ENCODE results near the gene BRIX1. TPM values are rescaled to one million over a fixed set of nuclear protein-coding genes. Genes with fewer than 3 reads are reported as not detected.
"Not testable (repeated sequence)": the region's sequence is repeated elsewhere in the genome, so short reads cannot be mapped to it uniquely, and the experiment has no call there.

Gene BRIX1
- total RNA-seq, 1 donor from 2014 or later: 43.2 TPM

GRCh38 chr5:34913072-34913471 lies 2.4 kb upstream of the BRIX1 start:
- no peak overlapping the region for H3K27ac Mint-ChIP-seq (ENCODE audit: unreplicated experiment)
- no peaks in the 10 kb centered on the region for H3K9me3 Mint-ChIP-seq
- no peak for DNase-seq (ENCODE audit: low read depth, low spot score)
- peaks cover 29% of the 10 kb centered on the region for H3K4me1 Mint-ChIP-seq
- no peak overlapping the region for H3K4me3 Mint-ChIP-seq
- peaks cover 6% of the 10 kb centered on the region for H3K36me3 Mint-ChIP-seq (ENCODE audit: low read depth)
- H3K27me3 Mint-ChIP-seq (ENCODE audit: low read depth): no peaks in the 10 kb centered on the region
- TF ChIP-seq CTCF (conservative IDR thresholded peaks at IDR 0.05): no peak

DNA sequence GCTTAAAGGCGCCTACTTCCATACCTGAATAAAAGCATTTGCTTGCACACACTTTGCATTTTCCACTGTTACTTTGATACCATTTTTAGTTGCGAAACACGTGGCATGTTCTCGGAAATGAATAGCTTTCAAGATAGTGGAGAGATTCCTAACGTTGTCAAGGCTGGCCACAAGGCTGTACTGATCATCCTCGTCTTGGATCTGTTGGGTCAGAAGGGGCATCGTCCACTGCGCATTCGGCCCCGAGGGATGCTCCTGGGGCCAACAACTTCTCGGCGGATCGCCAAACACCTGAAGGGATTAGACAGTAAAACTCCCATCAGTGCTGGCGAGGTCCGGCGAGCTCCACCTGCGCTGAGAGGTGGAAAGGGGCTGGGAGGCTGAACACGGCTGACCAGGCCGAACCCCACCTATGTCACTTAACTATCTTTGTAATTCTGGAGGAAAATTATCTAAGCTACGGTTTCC lies 806 bp upstream of the BRIX1 start:
- DNase-seq (ENCODE audit: low read depth, low spot score): no peak

GRCh38 chr5:34915856-34916192 lies 313 bp downstream of the BRIX1 start:
- DNase-seq (ENCODE audit: low read depth, low spot score): no peak
- Mint-ChIP-seq H3K27ac (ENCODE audit: unreplicated experiment) (no peak overlapping the region), H3K27me3 (ENCODE audit: low read depth) (no peaks in the 10 kb centered on the region), H3K36me3 (ENCODE audit: low read depth) (peaks cover 3% of the 10 kb centered on the region), H3K4me3 (no peak overlapping the region), H3K4me1 (peaks cover 29% of the 10 kb centered on the region), H3K9me3 (no peaks in the 10 kb centered on the region)
- no peak for TF ChIP-seq CTCF (conservative IDR thresholded peaks at IDR 0.05)

More for the DNA sequence above, 806 bp upstream of the BRIX1 start:
- no peak for TF ChIP-seq CTCF (conservative IDR thresholded peaks at IDR 0.05)
- peaks cover 29% of the 10 kb centered on the region for H3K4me1 Mint-ChIP-seq
- H3K36me3 Mint-ChIP-seq (ENCODE audit: low read depth): peaks cover 3% of the 10 kb centered on the region
- H3K27ac Mint-ChIP-seq (ENCODE audit: unreplicated experiment): no peak overlapping the region
- H3K27me3 Mint-ChIP-seq (ENCODE audit: low read depth): no peaks in the 10 kb centered on the region
- no peak overlapping the region for H3K4me3 Mint-ChIP-seq
- no peaks in the 10 kb centered on the region for H3K9me3 Mint-ChIP-seq

DNA sequence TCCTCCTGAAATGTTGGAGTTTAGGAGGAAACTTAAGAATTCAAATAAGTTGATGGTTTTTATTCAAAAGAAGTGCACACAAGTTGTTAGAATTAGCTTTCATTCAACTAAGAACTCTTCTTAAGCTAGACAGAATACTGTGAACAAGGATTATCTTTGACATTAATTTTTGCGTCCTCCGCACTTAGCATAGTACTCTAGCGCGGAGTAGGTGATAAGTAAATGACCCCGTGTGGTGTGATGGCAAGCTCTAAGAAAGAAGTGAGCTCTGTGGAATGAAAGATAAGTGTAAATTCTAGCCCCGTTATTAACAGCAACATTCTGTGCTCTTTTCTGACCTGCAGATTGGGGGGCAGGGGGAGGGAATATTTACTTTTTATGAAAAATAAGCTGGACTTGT lies 1.0 kb downstream of the BRIX1 start:
- Mint-ChIP-seq H3K27ac (ENCODE audit: unreplicated experiment) (peak overlapping the region; percentile 72), H3K4me1 (peaks cover 29% of the 10 kb centered on the region), H3K36me3 (ENCODE audit: low read depth) (peaks cover 6% of the 10 kb centered on the region), H3K4me3 (no peak overlapping the region), H3K27me3 (ENCODE audit: low read depth) (no peaks in the 10 kb centered on the region), H3K9me3 (no peaks in the 10 kb centered on the region)
- no peak for DNase-seq (ENCODE audit: low read depth, low spot score)
- no peak for TF ChIP-seq CTCF (conservative IDR thresholded peaks at IDR 0.05)

GRCh38 chr5:34918025-34918424 lies 2.5 kb downstream of the BRIX1 start:
- Mint-ChIP-seq H3K4me3 (no peak overlapping the region), H3K36me3 (ENCODE audit: low read depth) (peaks cover 6% of the 10 kb centered on the region), H3K27me3 (ENCODE audit: low read depth) (no peaks in the 10 kb centered on the region), H3K9me3 (no peaks in the 10 kb centered on the region), H3K27ac (ENCODE audit: unreplicated experiment) (no peak overlapping the region), H3K4me1 (peaks cover 29% of the 10 kb centered on the region)
- no peak for TF ChIP-seq CTCF (conservative IDR thresholded peaks at IDR 0.05)
- no peak for DNase-seq (ENCODE audit: low read depth, low spot score)

GRCh38 chr5:34919077-34919476 lies 3.6 kb downstream of the BRIX1 start:
- peaks cover 23% of the 10 kb centered on the region for H3K4me1 Mint-ChIP-seq
- no peak overlapping the region for H3K4me3 Mint-ChIP-seq
- H3K27ac Mint-ChIP-seq (ENCODE audit: unreplicated experiment): no peak overlapping the region
- no peaks in the 10 kb centered on the region for H3K9me3 Mint-ChIP-seq
- H3K36me3 Mint-ChIP-seq (ENCODE audit: low read depth): peaks cover 9% of the 10 kb centered on the region
- TF ChIP-seq CTCF (conservative IDR thresholded peaks at IDR 0.05): peak; percentile 39
- DNase-seq (ENCODE audit: low read depth, low spot score): no peak
- H3K27me3 Mint-ChIP-seq (ENCODE audit: low read depth): no peaks in the 10 kb centered on the region

DNA sequence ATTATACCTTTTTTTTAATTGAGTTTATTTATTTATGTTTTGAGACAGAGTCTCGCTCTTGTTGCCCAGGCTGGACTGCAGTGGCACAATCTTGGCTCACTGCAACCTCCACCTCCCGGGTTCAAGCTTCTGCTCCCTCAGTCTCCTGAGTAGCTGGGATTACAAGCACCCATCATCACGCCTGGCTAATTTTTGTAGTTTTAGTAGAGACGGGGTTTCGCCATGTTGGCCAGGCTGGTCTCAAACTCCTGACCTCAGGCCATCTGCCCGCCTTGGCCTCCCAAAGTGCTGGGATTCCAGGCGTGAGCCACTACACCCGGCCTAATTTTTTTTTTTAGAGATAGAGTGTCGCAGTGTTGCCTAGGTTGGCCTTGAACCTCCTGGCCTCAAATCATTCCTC lies 7.7 kb downstream of the BRIX1 start:
- not testable (repeated sequence) for H3K4me3 Mint-ChIP-seq; H3K4me1 Mint-ChIP-seq; DNase-seq (ENCODE audit: low read depth, low spot score); H3K36me3 Mint-ChIP-seq (ENCODE audit: low read depth); H3K27ac Mint-ChIP-seq (ENCODE audit: unreplicated experiment); H3K27me3 Mint-ChIP-seq (ENCODE audit: low read depth); H3K9me3 Mint-ChIP-seq
